ENCODE results near the gene STK17A.
"Not testable (repeated sequence)": the region's sequence is repeated elsewhere in the genome, so short reads cannot be mapped to it uniquely, and the experiment has no call there.

The STK17A gene

GRCh38 chr7:43569424-43569823, 13.5 kb upstream of the STK17A start:
- DNase-seq (ENCODE audit: low read depth), result peak; percentile 28
- Histone ChIP-seq H3K27me3 (replicated peaks; ENCODE audit: control insufficient read depth, insufficient read depth, low read length) (no peaks in the 10 kb centered on the region), H3K4me3 (ENCODE audit: low read length) (no peak overlapping the region), H3K9me3 (ENCODE audit: control insufficient read depth, low read length) (no peaks in the 10 kb centered on the region), H3K4me1 (ENCODE audit: control insufficient read depth, insufficient read depth, low read length) (peaks cover 14% of the 10 kb centered on the region), H3K9ac (ENCODE audit: low read length) (no peak overlapping the region), H3K36me3 (ENCODE audit: control insufficient read depth, insufficient read depth, low read length, severe bottlenecking) (no peaks in the 10 kb centered on the region)

GRCh38 chr7:43570688-43571365, 12.1 kb upstream of the STK17A start:
- no peak for DNase-seq (ENCODE audit: low read depth)
- Histone ChIP-seq H3K9me3 (ENCODE audit: control insufficient read depth, low read length) (no peaks in the 10 kb centered on the region), H3K27me3 (replicated peaks; ENCODE audit: control insufficient read depth, insufficient read depth, low read length) (no peaks in the 10 kb centered on the region), H3K36me3 (ENCODE audit: control insufficient read depth, insufficient read depth, low read length, severe bottlenecking) (no peaks in the 10 kb centered on the region), H3K9ac (ENCODE audit: low read length) (no peak overlapping the region), H3K4me3 (ENCODE audit: low read length) (no peak overlapping the region), H3K4me1 (ENCODE audit: control insufficient read depth, insufficient read depth, low read length) (peaks cover 14% of the 10 kb centered on the region)

DNA sequence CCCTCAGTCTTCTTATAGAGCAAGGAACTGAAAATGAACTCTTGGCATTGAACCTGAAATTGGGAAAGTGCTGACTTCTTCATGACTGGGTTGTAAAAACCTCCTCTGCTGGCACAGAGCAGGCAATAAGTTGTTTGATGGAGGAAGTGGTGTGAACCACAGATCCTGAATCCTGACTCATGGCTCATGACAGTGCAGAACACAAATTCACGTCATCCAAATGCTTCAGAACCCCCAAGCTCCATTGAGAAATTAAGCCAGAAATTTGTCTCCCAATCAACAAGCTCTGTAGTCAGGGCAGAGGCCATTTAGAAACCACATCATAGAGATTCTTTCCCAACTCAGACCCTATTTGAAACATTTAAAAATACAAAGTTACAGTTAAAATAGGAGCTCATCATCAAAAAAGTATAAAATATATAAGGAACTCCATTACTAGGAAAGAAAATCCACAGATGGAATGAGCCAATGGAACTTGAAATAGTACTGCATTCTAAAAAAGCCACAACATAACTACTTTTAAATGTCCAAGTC, 10.3 kb upstream of the STK17A start:
- no peaks in the 10 kb centered on the region for H3K9me3 ChIP-seq (ENCODE audit: control insufficient read depth, low read length)
- H3K4me1 ChIP-seq (ENCODE audit: control insufficient read depth, insufficient read depth, low read length), result peaks cover 14% of the 10 kb centered on the region
- peak overlapping the region; percentile 73 for H3K9ac ChIP-seq (ENCODE audit: low read length)
- peak; percentile 93 for DNase-seq (ENCODE audit: low read depth)
- peak overlapping the region; percentile 41 for H3K4me3 ChIP-seq (ENCODE audit: low read length)
- no peaks in the 10 kb centered on the region for H3K36me3 ChIP-seq (ENCODE audit: control insufficient read depth, insufficient read depth, low read length, severe bottlenecking)
- H3K27me3 ChIP-seq (replicated peaks; ENCODE audit: control insufficient read depth, insufficient read depth, low read length), result no peaks in the 10 kb centered on the region

- not testable (repeated sequence) for H3K9ac ChIP-seq (ENCODE audit: low read length); H3K27me3 ChIP-seq (replicated peaks; ENCODE audit: control insufficient read depth, insufficient read depth, low read length); H3K9me3 ChIP-seq (ENCODE audit: control insufficient read depth, low read length); DNase-seq (ENCODE audit: low read depth); H3K36me3 ChIP-seq (ENCODE audit: control insufficient read depth, insufficient read depth, low read length, severe bottlenecking); H3K4me3 ChIP-seq (ENCODE audit: low read length)
- peaks cover 14% of the 10 kb centered on the region for H3K4me1 ChIP-seq (ENCODE audit: control insufficient read depth, insufficient read depth, low read length)
These were observed 9.1 kb upstream of the STK17A start for GRCh38 chr7:43573832-43574231.

GRCh38 chr7:43575506-43575905, 7.4 kb upstream of the STK17A start:
- H3K9me3 ChIP-seq (ENCODE audit: control insufficient read depth, low read length), result peaks cover 3% of the 10 kb centered on the region
- no peaks in the 10 kb centered on the region for H3K27me3 ChIP-seq (replicated peaks; ENCODE audit: control insufficient read depth, insufficient read depth, low read length)
- peaks cover 14% of the 10 kb centered on the region for H3K4me1 ChIP-seq (ENCODE audit: control insufficient read depth, insufficient read depth, low read length)
- H3K4me3 ChIP-seq (ENCODE audit: low read length), result no peak overlapping the region
- DNase-seq (ENCODE audit: low read depth), result no peak
- no peak overlapping the region for H3K9ac ChIP-seq (ENCODE audit: low read length)
- H3K36me3 ChIP-seq (ENCODE audit: control insufficient read depth, insufficient read depth, low read length, severe bottlenecking), result no peaks in the 10 kb centered on the region

DNA sequence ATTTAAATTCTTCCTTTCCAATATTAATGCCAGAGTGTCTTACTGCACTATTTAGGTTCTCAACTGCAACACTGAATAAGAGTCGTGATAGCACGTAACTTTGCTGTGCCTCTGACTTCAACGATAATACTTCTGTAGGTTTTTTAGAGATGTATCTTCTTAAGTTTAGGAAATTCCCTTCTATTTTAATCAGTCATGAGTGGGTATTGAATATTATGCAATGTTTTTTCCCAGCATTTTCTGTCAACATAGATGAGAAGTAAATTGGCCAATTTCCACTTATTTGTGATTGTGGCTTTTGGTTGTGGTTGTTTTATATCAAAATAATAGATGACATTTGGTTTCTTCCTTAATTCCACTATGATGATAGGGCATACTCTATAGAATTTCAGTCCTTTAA, 6.7 kb upstream of the STK17A start:
- Histone ChIP-seq H3K9me3 (ENCODE audit: control insufficient read depth, low read length) (peaks cover 3% of the 10 kb centered on the region), H3K36me3 (ENCODE audit: control insufficient read depth, insufficient read depth, low read length, severe bottlenecking) (no peaks in the 10 kb centered on the region), H3K9ac (ENCODE audit: low read length) (no peak overlapping the region), H3K27me3 (replicated peaks; ENCODE audit: control insufficient read depth, insufficient read depth, low read length) (no peaks in the 10 kb centered on the region), H3K4me1 (ENCODE audit: control insufficient read depth, insufficient read depth, low read length) (peaks cover 10% of the 10 kb centered on the region), H3K4me3 (ENCODE audit: low read length) (no peak overlapping the region)
- DNase-seq (ENCODE audit: low read depth), result no peak

- H3K4me3 ChIP-seq (ENCODE audit: low read length), result no peak overlapping the region
- H3K36me3 ChIP-seq (ENCODE audit: control insufficient read depth, insufficient read depth, low read length, severe bottlenecking), result no peaks in the 10 kb centered on the region
- DNase-seq (ENCODE audit: low read depth), result no peak
- peaks cover 7% of the 10 kb centered on the region for H3K4me1 ChIP-seq (ENCODE audit: control insufficient read depth, insufficient read depth, low read length)
- no peak overlapping the region for H3K9ac ChIP-seq (ENCODE audit: low read length)
- peaks cover 3% of the 10 kb centered on the region for H3K9me3 ChIP-seq (ENCODE audit: control insufficient read depth, low read length)
- H3K27me3 ChIP-seq (replicated peaks; ENCODE audit: control insufficient read depth, insufficient read depth, low read length), result no peaks in the 10 kb centered on the region
These were observed 5.4 kb upstream of the STK17A start for GRCh38 chr7:43577485-43577951.

- H3K9me3 ChIP-seq (ENCODE audit: control insufficient read depth, low read length), result peaks cover 3% of the 10 kb centered on the region
- H3K9ac ChIP-seq (ENCODE audit: low read length), result peak overlapping the region; percentile 90
- no peaks in the 10 kb centered on the region for H3K36me3 ChIP-seq (ENCODE audit: control insufficient read depth, insufficient read depth, low read length, severe bottlenecking)
- peaks cover 34% of the 10 kb centered on the region for H3K4me1 ChIP-seq (ENCODE audit: control insufficient read depth, insufficient read depth, low read length)
- H3K27me3 ChIP-seq (replicated peaks; ENCODE audit: control insufficient read depth, insufficient read depth, low read length), result no peaks in the 10 kb centered on the region
- DNase-seq (ENCODE audit: low read depth), result peak; percentile 81
- peak overlapping the region; percentile 89 for H3K4me3 ChIP-seq (ENCODE audit: low read length)
These were observed 701 bp downstream of the STK17A start for GRCh38 chr7:43583424-43584194.

GRCh38 chr7:43584195-43584586, 1.3 kb downstream of the STK17A start:
- no peaks in the 10 kb centered on the region for H3K27me3 ChIP-seq (replicated peaks; ENCODE audit: control insufficient read depth, insufficient read depth, low read length)
- H3K4me1 ChIP-seq (ENCODE audit: control insufficient read depth, insufficient read depth, low read length), result peaks cover 34% of the 10 kb centered on the region
- DNase-seq (ENCODE audit: low read depth), result peak; percentile 92
- peak overlapping the region; percentile 90 for H3K9ac ChIP-seq (ENCODE audit: low read length)
- peaks cover 3% of the 10 kb centered on the region for H3K9me3 ChIP-seq (ENCODE audit: control insufficient read depth, low read length)
- H3K4me3 ChIP-seq (ENCODE audit: low read length), result peak overlapping the region; percentile 89
- no peaks in the 10 kb centered on the region for H3K36me3 ChIP-seq (ENCODE audit: control insufficient read depth, insufficient read depth, low read length, severe bottlenecking)

DNA sequence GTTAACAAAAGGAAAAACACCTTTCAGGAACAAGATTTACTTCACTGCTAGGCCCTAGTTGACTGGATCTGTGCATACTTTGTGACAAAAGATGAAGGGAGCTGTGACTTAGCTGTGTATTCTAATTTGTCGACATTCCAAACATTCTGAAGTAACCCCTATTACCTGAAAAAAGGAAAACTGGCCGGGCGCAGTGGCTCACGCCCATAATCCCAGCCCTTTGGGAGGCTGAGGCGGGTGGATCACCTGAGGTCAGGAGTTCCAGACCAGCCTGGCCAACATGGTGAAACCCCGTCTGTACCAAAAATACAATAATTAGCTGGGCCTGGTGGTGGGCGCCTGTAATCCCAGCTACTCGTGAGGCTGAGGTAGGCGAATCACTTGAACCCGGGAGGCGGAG, 1.8 kb downstream of the STK17A start:
- not testable (repeated sequence) for H3K9me3 ChIP-seq (ENCODE audit: control insufficient read depth, low read length); H3K27me3 ChIP-seq (replicated peaks; ENCODE audit: control insufficient read depth, insufficient read depth, low read length); DNase-seq (ENCODE audit: low read depth); H3K36me3 ChIP-seq (ENCODE audit: control insufficient read depth, insufficient read depth, low read length, severe bottlenecking)
- peak overlapping the region; percentile 89 for H3K4me3 ChIP-seq (ENCODE audit: low read length)
- peaks cover 34% of the 10 kb centered on the region for H3K4me1 ChIP-seq (ENCODE audit: control insufficient read depth, insufficient read depth, low read length)
- H3K9ac ChIP-seq (ENCODE audit: low read length), result peak overlapping the region; percentile 90

GRCh38 chr7:43585562-43585961, 2.7 kb downstream of the STK17A start:
- Histone ChIP-seq H3K9ac (ENCODE audit: low read length) (peak overlapping the region; percentile 0), H3K9me3 (ENCODE audit: control insufficient read depth, low read length) (no peaks in the 10 kb centered on the region), H3K4me3 (ENCODE audit: low read length) (peak overlapping the region; percentile 89), H3K27me3 (replicated peaks; ENCODE audit: control insufficient read depth, insufficient read depth, low read length) (no peaks in the 10 kb centered on the region), H3K4me1 (ENCODE audit: control insufficient read depth, insufficient read depth, low read length) (peaks cover 34% of the 10 kb centered on the region), H3K36me3 (ENCODE audit: control insufficient read depth, insufficient read depth, low read length, severe bottlenecking) (no peaks in the 10 kb centered on the region)
- peak; percentile 88 for DNase-seq (ENCODE audit: low read depth)
